Smooth muscle cell (in vitro differentiated cells): ENCODE measurements around the gene ELP5. TPM values are rescaled to one million over a fixed set of nuclear protein-coding genes. Genes with fewer than 3 reads are reported as not detected.

Source experiments
- DNase-seq: peaks from one replicate; lab custom pipeline; 2025; ENCODE audit not compliant: unreplicated experiment; lab: John Stamatoyannopoulos, UW
- H2AFZ ChIP-seq: fragments of 200-600 bp; sonication (generic); 2 replicates; pipeline ENCODE4 v1.6.0; 2016; ENCODE audit warnings: antibody characterized with exemption, low read depth, mild to moderate bottlenecking
- H3F3A ChIP-seq: fragments of 200-600 bp; sonication (generic); 2 replicates; pipeline ENCODE4 v1.6.0; 2017; ENCODE audit warnings: antibody characterized with exemption, low read depth
- H3K27ac ChIP-seq: fragments of 200-600 bp; sonication (generic); 2 replicates; pipeline ENCODE4 v1.5.1; 2016; ENCODE audit warnings: low read depth, mild to moderate bottlenecking
- H3K27me3 ChIP-seq: fragments of 200-600 bp; sonication (generic); 2 replicates; pipeline ENCODE4 v1.6.1; 2016; ENCODE audit warnings: low read depth, mild to moderate bottlenecking
- H3K36me3 ChIP-seq: fragments of 200-600 bp; sonication (generic); 2 replicates; pipeline ENCODE4 v1.5.1; 2016; ENCODE audit warnings: low read depth
- H3K4me1 ChIP-seq: fragments of 200-600 bp; sonication (generic); 2 replicates; pipeline ENCODE4 v1.5.1; 2016; ENCODE audit warnings: low read depth
- H3K4me2 ChIP-seq: fragments of 200-600 bp; sonication (generic); 2 replicates; pipeline ENCODE4 v1.6.0; 2016; ENCODE audit warnings: mild to moderate bottlenecking
- H3K4me3 ChIP-seq: fragments of 200-600 bp; sonication (generic); 2 replicates; pipeline ENCODE4 v1.5.1; 2016; ENCODE audit warnings: mild to moderate bottlenecking
- H3K79me2 ChIP-seq: fragments of 200-600 bp; sonication (generic); 2 replicates; pipeline ENCODE4 v1.6.0; 2016; ENCODE audit warnings: low read depth, mild to moderate bottlenecking
- H3K9ac ChIP-seq: fragments of 200-600 bp; sonication (generic); 2 replicates; pipeline ENCODE4 v1.6.0; 2016; ENCODE audit warnings: low read depth
- H3K9me3 ChIP-seq: fragments of 200-600 bp; sonication (generic); replicated peaks from 2 replicates; pipeline ENCODE4 v1.5.1; 2016; ENCODE audit warnings: low read depth
- H4K20me1 ChIP-seq: fragments of 200-600 bp; sonication (generic); 2 replicates; pipeline ENCODE4 v1.6.0; 2016; ENCODE audit warnings: low read depth
- WGBS: methylation state at CpG from one replicate; pipeline ENCODE4 v1.1.7; 2016; ENCODE audit warnings: low lambda C conversion rate; 5-methylcytosine and 5-hydroxymethylcytosine counted together
- polyA plus RNA-seq: library from polyadenylated mRNA; unstranded; fragments of >200 nt; fragmentation: Nextera tagmentation; extraction: Ambion mirVana; gene quantifications from 2 replicates; pipeline ENCODE4 v1.2.1, GENCODE V29; 2016
- total RNA-seq: library from RNA; depleted of rRNA; stranded (reverse); fragments of >200 nt; gene quantifications from 2 replicates; pipeline ENCODE4 v1.2.3, GENCODE V29; 2014
- TF ChIP-seq, protein P1 (sequence below): fragments of 200-600 bp; sonication (generic); IDR thresholded peaks from 2 replicates; pipeline ENCODE4 v1.5.1; 2017; ENCODE audit warnings: borderline replicate concordance, mild to moderate bottlenecking, antibody characterized with exemption; ENCODE audit not compliant: insufficient read depth, poor library complexity, severe bottlenecking

Gene ELP5
- total and polyA plus RNA-seq, 2 experiments from 2014 or later: 18.7 to 42.4 TPM

DNA sequence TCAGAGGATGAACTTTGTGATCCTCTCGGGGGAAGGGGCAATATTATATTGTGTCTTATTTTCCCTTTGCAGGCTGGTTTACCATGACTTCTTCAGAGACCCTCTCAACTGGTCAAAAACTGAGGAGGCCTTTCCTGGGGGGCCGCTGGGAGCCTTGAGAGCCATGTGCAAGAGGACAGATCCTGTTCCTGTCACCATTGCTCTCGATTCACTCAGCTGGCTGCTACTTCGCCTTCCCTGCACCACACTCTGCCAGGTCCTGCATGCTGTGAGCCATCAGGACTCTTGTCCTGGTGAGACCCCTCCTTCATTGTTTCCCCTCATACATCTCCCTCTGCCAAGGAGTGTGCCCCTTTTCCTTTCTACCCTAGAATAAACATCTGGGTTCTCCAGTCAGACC is 2.5 kb downstream of the ELP5 start:
- peaks cover 18% of the 10 kb centered on the region for H3K4me1 ChIP-seq
- no peak overlapping the region for H3K27ac ChIP-seq
- no peaks in the 10 kb centered on the region for H3K36me3 ChIP-seq
- 98% methylated on average over 4 of the region's 4 CpGs for WGBS
- TF ChIP-seq, protein P1, sequence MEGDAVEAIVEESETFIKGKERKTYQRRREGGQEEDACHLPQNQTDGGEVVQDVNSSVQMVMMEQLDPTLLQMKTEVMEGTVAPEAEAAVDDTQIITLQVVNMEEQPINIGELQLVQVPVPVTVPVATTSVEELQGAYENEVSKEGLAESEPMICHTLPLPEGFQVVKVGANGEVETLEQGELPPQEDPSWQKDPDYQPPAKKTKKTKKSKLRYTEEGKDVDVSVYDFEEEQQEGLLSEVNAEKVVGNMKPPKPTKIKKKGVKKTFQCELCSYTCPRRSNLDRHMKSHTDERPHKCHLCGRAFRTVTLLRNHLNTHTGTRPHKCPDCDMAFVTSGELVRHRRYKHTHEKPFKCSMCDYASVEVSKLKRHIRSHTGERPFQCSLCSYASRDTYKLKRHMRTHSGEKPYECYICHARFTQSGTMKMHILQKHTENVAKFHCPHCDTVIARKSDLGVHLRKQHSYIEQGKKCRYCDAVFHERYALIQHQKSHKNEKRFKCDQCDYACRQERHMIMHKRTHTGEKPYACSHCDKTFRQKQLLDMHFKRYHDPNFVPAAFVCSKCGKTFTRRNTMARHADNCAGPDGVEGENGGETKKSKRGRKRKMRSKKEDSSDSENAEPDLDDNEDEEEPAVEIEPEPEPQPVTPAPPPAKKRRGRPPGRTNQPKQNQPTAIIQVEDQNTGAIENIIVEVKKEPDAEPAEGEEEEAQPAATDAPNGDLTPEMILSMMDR: no peak
- H4K20me1 ChIP-seq: peaks cover 4% of the 10 kb centered on the region
- H3K4me3 ChIP-seq: no peak overlapping the region
- no peaks in the 10 kb centered on the region for H3K9me3 ChIP-seq
- no peaks in the 10 kb centered on the region for H3K27me3 ChIP-seq
- no peak overlapping the region for H2AFZ ChIP-seq
- no peak overlapping the region for H3K4me2 ChIP-seq
- DNase-seq: no peak
- H3K9ac ChIP-seq: no peak overlapping the region
- H3K79me2 ChIP-seq: peaks cover 26% of the 10 kb centered on the region
- H3F3A ChIP-seq: peaks cover 3% of the 10 kb centered on the region

DNA sequence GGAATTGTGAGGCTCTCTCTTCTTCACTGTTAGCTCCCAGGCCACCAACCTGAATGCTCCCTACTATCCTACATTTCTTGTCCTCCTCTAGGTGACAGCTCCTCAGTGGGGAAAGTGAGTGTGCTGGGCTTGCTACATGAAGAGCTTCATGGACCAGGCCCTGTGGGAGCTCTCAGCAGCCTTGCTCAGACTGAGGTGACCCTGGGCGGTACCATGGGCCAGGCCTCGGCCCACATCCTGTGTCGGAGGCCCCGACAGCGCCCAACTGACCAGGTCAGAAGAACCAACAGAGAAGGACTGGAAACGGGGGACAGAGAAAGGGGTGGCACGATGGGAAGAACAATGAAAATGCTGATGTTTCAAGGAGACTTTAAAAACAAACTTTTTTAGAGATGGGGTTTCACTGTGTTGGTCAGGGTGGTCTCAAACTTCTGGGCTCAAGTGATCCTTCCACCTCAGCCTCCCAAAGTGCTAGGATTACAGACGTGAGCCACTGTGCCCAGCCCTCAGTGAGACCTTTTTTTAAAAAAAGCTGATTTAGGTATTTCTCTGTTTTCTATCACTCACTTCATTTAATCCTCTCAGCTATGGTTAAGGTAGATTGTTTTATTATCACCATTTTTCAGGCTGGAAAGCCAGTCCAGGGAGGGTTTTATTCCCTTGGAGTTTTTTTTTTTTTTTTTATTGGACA is 4.9 kb downstream of the ELP5 start:
- TF ChIP-seq, protein P1: no peak
- H3K36me3 ChIP-seq: no peaks in the 10 kb centered on the region
- no peak overlapping the region for H3K9ac ChIP-seq
- H3K79me2 ChIP-seq: peaks cover 7% of the 10 kb centered on the region
- no peak overlapping the region for H2AFZ ChIP-seq
- no peak overlapping the region for H3K27ac ChIP-seq
- no peak overlapping the region for H3K4me3 ChIP-seq
- H4K20me1 ChIP-seq: no peaks in the 10 kb centered on the region
- no peak overlapping the region for H3K4me2 ChIP-seq
- H3K4me1 ChIP-seq: peaks cover 8% of the 10 kb centered on the region
- peaks cover 15% of the 10 kb centered on the region for H3K27me3 ChIP-seq
- DNase-seq: no peak
- H3K9me3 ChIP-seq: no peaks in the 10 kb centered on the region
- H3F3A ChIP-seq: peaks cover 5% of the 10 kb centered on the region
- 96% methylated on average over 8 of the region's 8 CpGs for WGBS

DNA sequence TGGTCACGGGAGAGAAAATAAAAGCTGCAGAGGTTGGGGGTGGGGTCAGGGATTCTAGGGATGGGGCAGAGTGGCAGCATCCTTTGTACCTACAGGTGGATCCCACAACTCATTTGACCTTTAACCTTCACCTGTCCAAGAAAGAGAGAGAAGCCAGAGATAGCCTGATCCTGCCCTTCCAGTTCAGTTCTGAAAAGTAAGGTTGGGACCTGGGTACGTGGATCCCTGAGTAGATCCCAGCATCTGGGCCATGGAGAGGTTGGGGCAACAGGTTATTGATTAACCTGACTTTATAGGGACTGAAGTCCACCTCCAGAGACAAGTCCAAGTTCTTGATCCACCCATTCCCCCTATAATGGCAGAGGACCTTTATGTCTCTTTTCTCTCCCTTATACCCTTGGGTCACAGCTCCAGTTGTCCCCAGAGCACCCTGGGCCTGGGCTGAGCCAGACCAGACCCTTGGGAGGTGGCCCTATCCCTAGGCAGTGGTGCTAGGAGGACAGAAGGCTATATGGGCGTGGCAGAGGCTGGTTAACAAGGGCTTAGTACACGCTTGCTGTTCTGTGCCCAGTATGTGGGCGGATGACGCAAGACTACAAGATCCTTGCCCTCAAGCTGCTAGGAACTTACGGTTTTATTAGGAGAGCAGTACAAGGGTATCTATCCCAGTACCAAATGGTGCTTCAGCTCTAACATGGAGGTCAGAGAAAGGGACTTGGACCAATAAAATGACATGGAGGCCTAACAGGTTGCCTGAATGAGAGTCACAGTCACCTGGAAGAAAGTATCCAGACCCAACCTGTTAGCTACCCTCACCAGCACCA is 6.9 kb downstream of the ELP5 start:
- peaks cover 31% of the 10 kb centered on the region for H3K27me3 ChIP-seq
- H3K4me3 ChIP-seq: peak overlapping the region; percentile 59
- H4K20me1 ChIP-seq: no peaks in the 10 kb centered on the region
- H2AFZ ChIP-seq: no peak overlapping the region
- no peak overlapping the region for H3K27ac ChIP-seq
- H3K9me3 ChIP-seq: no peaks in the 10 kb centered on the region
- H3K9ac ChIP-seq: no peak overlapping the region
- no peak overlapping the region for H3K4me2 ChIP-seq
- TF ChIP-seq, protein P1: no peak
- peaks cover 12% of the 10 kb centered on the region for H3F3A ChIP-seq
- DNase-seq: no peak
- WGBS: 70% methylated on average over 7 of the region's 7 CpGs
- H3K4me1 ChIP-seq: peaks cover 5% of the 10 kb centered on the region
- H3K79me2 ChIP-seq: no peaks in the 10 kb centered on the region
- no peaks in the 10 kb centered on the region for H3K36me3 ChIP-seq
